Stimulated activated CD4-positive, alpha-beta T cell treated with anti-CD3 and anti-CD28 coated beads, Interleukin-2, amount 100 ng/mL, for 24 hours (primary cell): ENCODE data around the gene JARID2.
"Not testable (repeated sequence)": the region's sequence is repeated elsewhere in the genome, so short reads cannot be mapped to it uniquely, and the experiment has no call there.

Source experiments
- DNase-seq, 2 donors: peaks; one replicate each; pipeline ENCODE4 v3.0.0-alpha.2; 2020

JARID2 gene

DNA sequence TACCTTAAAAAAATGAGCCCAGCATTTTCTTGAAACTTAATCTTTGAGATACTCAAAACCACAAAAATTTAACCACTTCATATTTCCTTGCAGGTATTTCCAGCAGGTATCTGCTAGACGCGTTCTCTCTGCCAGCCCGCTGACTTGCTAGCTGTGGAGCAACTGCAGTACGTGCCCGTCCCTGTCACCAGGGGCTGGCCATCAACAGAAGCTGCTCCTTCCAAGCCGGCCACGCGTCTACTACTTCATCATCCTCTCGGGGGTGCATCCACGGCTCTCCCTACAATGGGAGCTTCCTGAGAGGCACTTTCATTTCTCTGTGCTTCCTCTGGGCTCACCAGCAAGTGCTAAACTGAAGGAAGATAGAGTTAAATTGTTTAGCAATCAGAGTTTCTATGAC lies 284.5 kb downstream of the JARID2 start:
- DNase-seq, result no peak

DNA sequence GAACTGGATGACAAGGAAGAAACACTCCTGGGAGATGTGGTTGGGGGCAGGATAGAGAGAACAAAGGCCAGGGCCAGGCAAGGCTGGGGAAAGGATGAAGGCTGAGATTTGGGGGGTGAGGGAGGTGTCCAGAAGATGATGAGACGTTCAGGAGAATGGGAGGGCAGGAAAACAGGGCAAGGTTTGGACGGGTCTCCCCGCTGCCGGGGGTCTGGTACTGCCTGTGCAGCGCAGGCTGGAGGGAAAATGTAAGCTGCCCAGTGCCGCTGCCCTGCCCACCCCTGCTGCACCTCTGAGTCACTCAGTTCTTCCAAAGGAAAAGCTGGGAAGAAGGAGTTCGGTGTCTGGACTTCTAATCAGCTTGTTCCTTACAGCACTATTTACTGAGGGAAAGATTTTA lies 286.1 kb downstream of the JARID2 start:
- no peak for DNase-seq

DNA sequence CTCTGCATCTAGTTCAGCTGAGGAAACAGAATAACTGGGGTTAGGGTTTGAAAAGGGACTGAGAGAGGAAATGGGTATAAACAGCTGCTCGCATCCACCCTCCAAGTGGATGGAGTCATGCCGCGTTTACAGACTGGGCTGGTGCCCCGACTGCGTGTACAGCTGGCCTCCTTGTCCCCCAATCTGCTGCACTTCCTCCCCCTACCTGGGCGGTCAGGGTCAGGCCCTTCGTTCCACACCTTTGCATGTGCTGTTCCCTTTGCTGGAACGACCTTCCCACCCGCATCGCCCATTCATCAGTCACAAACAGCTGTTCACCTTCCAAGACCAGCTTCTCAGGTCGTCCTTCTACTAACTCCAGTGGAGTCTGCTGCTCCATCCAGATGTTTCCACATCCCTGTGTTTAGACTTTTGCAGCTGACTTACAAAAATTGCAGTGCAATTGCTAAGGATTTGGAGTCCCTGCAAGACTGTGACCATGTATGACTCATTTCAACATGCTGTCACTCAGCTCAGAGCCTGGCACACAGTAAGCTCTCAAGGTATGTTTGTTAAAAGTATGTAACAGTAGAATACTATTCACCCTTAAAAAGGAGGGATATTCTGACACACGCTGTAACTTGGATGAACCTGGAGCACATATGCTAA lies 287.6 kb downstream of the JARID2 start:
- DNase-seq, result no peak

DNA sequence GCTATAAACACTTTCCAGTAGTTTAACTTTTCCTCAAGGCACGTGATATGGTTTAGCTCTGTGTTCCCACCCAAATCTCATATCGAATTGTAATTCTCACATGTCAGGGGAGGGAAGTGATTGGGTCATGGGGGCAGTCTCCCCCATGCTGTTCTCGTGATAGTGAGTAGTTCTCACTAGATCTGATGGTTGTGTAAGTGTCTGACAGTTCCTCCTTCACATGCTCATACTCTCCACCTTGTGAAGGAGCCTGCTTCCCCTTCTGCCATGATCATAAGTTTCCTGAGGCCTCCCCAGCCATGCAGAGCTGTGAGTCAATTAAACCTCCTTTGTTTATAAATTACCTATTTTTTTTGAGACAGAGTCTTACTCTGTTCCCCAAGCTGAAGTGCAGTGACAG lies 289.1 kb downstream of the JARID2 start:
- DNase-seq, result no peak

DNA sequence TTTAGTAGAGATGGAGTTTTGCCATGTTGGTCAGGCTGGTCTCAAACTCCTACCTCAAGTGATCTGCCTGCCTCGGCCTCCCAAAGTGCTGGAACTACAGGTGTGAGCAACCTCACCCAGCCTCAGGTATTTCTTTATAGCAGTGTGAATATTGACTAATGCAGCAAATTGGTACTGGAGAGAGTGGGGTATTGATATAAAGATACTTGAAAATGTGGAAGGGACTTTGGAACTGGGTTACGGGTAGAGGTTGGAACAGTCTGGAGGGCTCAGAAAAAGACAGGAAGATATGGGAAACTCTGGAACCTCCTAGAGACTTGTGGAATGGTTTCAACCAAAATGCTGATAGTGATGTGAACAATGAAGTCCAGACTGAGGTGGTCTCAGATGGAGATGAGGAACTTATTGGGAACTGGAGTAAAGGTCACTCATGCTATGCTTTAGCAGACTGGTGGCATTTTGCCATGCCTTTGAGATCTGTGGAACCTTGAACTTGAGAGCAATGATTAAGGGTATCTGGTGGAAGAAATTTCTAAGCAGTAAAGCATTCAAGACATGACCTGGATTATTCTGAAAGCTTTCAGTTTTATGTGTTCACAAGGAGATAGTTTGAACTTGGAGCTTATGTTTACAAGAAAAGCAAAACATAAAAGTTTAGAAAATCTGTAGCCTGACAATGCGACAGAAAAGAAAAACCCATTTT lies 289.8 kb downstream of the JARID2 start:
- DNase-seq, result no peak

DNA sequence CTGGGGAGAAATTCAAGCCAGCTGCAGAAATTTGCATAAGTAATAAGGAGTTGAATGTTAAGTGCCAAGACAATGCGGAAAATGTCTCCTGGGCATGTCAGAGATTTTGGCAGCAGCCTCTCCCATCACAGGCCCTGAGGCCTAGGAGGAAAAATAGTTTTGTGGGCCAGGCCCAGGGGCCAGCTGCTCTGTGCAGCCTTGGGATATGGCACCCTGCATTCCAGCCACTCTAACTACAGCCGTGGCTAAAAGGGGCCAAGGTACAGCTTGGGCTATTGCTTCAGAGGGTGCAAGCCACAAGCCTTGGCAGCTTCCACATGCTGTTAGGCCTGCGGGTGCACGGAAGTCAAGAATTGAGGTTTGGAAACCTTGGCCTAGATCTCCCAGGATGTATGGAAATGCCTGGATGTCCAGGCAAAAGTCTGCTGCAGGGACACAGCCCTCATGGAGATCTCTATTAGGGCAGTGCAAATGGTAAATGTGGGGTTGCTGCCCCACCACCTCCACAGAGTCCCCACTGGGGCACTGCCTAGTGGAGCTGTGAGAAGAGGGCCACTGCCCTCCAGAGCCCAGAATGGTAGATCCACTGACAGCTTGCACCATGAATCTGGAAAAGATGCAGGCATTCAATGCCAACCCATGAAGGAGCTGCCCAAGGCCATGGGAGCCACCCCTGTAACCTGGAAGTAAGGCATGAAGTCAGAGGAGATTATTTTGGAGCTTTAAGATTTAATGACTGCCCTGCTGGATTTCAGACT lies 290.5 kb downstream of the JARID2 start:
- DNase-seq, result no peak

DNA sequence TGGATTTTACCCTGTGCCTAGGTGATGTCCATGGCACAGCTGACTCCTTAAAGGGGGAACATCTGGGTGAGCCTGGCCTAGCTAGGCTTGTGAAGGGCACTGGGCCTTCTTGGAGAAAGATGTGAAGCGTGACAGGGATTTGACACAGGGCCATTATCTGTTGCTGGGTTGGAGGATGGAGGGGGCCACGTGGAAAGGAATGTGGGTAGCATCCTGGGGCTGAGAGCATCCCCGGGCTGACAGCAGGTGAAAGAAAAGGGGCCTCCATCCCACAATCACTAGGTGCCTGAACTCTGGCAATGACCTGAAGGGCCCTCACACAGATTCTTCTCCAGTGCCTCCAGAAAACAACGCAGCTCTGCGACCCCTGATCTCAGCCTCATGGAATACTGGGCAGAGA lies 292.2 kb downstream of the JARID2 start:
- no peak for DNase-seq

DNA sequence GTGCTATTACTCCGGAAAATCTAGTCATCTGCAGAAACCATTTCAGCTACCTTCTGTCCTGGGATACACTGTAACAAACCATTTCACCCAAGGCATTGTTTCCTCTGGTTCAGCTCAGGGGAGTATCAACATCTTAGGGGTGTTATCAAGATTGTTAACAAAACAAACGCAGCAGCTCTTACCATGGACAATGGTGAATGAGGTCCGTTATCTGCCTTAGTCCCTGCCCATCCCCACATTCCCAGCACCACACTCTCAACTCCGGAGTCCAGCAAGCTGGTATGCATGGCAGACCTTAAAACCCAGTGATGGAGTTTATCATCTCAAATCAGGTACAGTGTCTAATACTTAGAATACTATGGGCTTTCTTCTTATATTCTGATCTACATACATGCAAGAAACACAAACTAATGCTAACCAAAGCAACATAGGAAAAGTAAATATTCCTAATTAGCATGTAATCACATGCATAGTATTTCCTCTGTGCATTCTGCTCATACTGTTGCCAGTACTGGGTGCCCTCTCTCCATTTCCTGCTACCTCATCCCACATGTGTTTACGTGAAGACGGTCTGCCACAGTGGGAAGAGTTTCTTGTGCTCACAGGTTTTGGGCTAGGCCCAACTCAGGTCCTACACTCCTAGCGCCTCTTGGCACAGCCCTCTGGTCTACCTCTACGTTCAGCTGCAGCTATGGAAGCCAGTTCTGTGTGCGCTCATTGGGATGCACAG lies 293.1 kb downstream of the JARID2 start:
- no peak for DNase-seq

DNA sequence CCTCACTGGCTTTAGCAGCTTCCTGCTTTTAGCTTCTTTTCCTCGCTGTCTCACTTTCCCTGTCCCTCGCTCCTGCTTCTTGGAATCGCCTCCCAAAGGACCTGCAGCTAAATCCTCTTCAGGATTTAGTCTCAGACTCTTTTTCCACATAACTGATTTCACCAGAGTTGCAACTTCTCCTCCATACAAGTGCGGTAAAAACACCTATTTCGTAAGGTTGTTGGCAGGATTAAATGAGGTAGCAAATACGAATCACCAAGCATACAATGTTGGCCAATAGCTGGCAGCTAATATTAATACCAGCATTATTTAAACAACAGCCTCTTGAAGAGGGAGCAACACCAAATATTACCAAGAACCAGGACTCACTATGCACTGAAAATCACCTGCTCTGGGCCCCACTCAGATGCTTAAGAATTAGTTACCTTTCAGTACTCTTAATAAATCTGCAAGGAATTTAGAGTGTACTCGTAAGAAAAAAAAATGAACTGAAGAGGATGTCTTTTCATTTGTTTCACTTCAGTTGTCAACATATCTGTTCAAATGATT lies 293.9 kb downstream of the JARID2 start:
- DNase-seq, result no peak

DNA sequence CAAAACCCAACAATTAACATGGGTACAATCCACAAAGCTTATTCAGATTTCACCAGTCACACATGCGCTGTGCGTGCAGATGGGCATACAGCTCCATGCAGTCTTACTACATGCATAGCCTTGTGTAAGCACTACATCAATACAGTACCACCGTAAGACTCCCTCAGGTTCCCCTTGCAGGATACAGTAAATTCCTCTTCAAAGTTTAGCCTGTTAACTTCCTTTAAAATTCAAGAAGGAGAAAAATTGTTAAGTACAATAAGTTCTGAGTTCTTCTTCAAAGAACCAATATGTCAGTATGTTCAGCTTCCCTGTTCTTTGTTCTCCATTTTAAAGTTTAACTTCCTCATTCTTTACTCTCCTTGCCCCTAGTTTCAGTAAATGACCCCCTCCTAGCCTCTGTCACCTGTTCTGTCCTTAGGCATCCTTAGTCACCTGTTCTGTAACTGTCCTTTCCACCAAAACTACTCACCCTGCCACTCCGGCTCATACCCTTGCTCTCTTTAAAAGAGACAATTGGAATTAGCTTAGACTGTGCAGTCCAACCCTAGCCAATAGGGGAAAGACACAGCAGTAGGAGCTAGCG lies 297.6 kb downstream of the JARID2 start:
- not testable (repeated sequence) for DNase-seq

DNA sequence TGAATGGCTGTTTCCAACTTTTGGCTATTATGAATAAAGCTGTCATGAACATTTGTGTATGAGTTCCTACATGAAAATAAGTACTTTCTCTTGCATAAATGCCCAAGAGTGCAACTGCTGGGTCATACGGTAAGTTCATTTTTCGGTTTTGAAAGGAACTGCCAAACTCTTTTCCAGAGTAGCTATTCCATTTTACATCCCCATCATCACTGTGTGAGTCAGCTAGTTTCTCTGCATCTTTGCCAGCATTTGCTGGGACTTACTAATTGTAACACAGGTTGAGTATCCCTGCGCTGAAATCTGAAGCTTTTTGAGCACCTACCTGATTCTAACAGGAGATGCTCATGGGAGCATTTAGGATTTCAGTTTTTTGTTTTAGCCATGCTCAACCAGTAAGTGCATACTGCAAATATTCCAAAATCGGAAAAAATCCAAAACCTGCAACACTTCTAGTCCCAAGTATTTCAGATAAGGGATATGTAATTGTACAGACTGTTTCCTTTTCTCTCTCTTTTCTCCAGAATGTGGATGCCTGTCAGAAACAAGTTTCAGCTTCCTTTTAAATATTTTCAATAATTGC lies 298.5 kb downstream of the JARID2 start:
- no peak for DNase-seq

DNA sequence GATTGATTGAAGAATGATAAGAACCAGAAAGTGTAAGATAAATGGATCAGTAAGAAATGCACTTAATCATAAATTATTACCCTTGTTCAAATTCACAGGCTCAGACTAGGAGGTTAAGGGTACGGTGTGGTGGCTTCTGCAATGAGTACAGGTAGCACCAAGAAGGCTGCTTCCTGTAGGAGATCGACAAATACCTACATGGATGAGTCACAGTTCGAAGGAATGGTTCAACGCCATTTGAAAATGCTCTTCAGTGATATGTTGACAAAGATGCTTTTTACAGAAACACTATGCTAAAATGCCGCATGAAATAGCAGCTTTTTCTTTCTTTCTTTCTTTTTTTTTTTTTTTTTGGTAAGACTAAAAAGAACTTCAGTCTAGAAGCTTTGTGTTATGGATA lies 300.7 kb downstream of the JARID2 start:
- no peak for DNase-seq

DNA sequence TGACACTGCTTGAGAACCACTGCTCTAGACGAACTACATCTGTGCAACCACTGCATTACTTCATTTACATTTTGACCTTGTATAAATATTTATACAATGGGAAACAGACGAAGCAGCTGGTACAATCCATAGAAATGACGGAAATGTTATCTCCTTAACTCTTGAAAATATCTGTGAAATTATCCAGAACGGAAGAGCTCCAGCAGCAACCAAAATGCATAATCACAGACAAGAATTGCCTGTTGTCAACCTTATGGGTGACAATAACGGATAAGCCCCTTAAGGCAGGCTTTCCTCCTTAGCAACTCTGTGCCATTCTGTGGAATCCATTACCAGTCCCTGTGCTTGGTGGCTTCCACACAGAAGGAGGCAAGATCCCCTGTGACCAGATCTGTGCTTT lies 301.5 kb downstream of the JARID2 start:
- no peak for DNase-seq

DNA sequence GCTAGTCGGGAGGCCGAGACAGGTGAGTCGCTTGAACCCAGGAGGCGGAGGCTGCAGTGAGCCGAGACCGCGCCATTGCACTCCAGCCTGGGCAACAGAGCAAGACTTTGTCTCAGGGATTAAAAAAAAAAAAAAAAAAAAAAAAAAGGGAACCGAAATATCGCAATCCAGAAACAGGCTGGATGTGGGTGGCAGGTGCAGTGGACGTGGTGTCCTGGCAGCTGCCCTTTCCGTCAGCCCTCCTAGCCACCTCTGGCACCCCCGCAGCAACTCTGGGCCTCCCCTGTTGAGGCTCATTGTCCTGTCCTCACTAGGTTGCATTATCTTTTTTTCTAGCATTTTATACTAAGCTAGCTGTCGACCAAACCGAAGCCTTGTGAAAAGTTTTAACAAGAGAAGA lies 303.5 kb downstream of the JARID2 start:
- no peak for DNase-seq

DNA sequence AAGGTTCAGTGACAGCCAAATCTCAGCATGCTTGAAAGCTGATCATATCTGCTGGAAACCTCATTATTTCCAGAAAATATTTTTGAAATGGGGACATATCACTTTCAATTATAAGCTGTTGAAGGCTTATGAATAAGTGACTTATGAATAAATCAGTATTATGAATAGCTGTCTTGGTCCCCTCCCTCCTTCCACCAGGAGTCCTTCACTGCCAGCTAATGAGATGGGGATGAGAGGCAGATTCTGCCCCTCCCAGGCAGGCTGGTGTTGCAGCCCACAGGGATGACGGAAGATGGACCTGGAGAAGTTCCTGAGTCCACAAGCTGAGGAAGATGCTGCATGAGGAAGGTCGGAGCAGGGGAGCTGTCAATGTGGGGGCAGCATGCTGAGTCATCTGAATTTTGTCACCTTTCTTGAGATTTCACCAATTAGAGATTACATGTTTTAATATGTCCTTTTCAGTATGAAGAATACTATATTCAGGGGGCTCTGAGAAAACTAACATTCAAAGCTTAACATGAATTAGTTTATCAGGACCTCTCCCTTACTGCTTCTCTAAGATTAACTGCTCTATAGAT lies 304.8 kb downstream of the JARID2 start:
- DNase-seq, result no peak

DNA sequence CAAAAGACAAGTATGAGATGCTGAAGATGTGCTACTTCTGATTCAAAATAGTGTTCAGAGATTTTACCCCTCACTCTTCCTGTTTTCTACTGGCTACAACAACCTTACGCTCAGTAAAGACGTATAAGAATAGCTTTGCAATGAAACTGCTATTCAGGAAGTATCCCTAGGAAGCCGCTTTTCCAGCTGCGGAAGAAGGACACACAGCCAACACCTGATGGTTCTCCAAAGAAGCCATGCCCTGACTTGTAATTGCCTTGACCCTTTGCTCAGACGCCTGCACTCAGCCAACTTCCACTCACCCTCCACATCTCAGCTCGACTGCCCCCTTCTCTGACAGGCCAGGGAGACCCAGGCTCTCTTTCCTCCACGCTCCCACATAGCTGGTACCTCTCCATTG lies 305.4 kb downstream of the JARID2 start:
- no peak for DNase-seq

DNA sequence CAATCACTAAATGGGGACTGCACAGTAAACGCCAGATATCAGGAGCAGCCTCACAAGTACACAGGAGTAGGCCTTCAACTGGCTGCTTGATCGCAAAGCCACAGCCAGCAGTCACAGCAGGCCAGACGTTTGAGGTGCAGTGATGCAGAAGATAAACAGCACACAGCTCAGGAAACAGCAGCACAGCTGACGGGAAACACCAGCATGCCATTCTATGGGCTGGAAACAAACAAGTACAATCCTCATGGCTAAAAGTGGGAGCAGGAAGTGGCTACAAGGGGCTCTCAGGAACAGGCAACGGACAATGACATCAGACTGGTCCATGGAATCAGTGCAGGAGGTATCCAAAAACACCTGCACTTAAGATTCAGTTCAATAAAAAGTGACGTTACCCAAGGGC lies 305.9 kb downstream of the JARID2 start:
- no peak for DNase-seq

DNA sequence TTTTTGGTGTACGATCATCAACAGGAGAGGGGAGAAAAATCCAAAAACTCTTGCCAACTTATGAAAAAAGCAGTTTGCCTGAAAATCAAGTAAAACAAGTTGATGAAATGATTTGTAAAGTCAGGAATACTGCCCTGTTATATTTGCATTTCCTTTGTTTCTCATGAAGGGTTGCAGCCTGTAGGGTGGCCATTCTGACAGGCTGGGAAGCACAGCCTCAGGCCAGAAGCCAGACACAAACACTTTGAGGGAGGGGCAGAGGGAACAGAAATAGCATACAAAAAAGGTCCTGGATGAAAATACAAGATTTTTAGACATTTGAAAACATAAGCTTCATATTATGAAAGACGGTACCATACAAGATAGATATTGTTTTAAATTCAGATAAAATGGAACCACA lies 307.2 kb downstream of the JARID2 start:
- DNase-seq, result no peak

DNA sequence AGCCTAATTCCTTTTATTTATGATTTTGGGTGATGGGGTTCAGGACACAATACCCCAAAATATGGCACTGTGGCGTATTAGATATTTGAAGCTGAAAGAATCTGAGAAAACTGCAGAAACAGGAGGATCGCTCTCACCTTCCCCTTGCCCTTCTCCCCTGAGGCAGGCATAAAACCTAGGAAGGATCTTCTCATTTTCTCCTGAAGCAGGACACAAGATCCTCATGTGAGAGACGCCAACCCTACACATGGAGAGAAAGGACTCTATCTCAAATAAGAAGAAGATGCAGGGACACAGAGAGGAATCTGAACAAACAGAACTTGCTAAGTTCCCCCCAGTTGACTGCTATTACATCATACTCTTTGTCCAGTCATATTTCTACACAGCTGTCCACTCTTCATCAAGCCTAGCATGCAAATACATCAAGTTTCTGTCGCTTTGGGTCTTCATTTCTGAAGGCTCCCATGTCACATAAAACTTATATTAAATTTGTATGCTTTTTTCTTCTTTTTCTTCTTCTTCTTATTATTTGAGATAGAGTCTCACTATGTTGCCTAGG lies 307.9 kb downstream of the JARID2 start:
- no peak for DNase-seq

DNA sequence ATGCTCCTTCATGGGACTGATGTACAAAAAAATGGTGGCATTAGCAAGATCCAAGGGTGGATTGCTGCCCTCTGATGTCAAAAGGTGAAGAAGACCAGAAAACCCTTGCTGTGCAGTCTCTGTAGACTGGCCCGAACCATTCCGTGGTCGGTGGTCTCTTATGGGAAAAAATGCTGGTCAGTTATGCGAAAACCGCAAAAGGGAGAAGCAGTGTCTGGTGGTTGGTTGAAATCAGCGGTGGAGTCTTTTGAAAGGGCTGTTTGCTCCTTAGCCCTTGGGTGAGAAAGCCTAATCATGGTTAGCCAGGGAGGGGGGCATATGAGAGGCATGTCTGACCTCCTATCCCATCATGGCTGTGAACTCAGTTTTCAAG lies 308.8 kb downstream of the JARID2 start:
- DNase-seq, result no peak

DNA sequence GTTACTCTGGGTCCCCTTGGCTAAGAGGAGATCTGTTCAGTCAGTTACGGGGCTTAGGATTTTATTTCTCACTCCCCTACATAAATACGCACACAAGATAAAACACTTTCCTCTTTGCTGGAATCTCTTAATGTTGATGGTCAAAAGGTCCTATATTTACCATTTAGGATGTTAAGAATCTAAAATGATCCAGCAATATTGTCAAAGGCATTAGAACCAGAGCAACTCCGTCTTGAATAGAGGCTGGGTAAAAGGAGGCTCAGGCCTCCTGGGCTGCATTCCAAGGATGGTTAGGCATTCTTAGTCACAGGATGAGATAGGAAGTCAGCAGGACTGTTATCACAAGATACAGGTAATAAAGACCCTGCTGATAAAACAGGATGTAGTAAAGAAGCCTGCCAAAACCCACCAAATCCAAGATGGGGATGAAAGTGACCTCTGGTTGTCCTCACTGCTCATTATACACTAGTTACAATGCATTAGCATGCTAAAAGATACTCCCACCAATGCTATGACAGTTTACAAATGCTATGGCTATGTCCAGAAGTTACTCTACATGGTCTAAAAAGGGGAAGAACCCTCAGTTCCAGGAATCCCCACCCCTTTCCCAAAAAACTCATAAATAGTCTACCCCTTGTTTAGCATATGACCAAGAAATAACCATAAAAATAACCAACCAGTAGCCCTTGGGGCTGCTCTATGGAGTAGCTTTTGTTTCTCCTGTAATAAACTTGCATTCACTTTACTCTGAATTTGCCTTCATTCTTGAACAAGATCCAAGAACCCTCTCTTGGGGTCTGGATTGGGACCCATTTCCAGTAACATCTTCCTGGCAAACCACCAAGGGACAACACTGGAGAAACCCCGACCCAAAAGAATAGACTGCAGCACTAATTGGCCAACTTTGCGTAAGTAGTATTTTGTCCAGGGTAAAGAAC lies 309.5 kb downstream of the JARID2 start:
- no peak for DNase-seq
